Neural cell (in vitro differentiated cells): ENCODE results near the gene DPP3. TPM values are rescaled to one million over a fixed set of nuclear protein-coding genes. Genes with fewer than 3 reads are reported as not detected.

Experiments used
- H2AFZ ChIP-seq: fragments of 200-600, 300-800 bp; sonication (generic), shearing (Covaris generic); 2 replicates; pipeline ENCODE4 v1.6.0; 2014; ENCODE audit warnings: low read depth, mild to moderate bottlenecking, antibody characterized with exemption, low read length, moderate library complexity
- H3F3A ChIP-seq: fragments of 200-600 bp; shearing (Covaris generic); 2 replicates; pipeline ENCODE4 v1.6.1; 2016; ENCODE audit warnings: mild to moderate bottlenecking, moderate library complexity, mixed read lengths, antibody characterized with exemption, low read length; ENCODE audit not compliant: insufficient read depth, poor library complexity, severe bottlenecking
- H3K27ac ChIP-seq: fragments of 200-600, 300-800 bp; sonication (generic), shearing (Covaris generic); 2 replicates; pipeline ENCODE4 v1.5.1; 2014; ENCODE audit warnings: mild to moderate bottlenecking, low read length, moderate library complexity
- H3K27me3 ChIP-seq: fragments of 300-800, 200-600 bp; sonication (generic), shearing (Covaris generic); 2 replicates; pipeline ENCODE4 v1.6.0; 2014; ENCODE audit warnings: mild to moderate bottlenecking, low read depth, low read length, moderate library complexity; ENCODE audit not compliant: insufficient read depth
- H3K36me3 ChIP-seq: fragments of 300-800, 200-600 bp; sonication (generic), shearing (Covaris generic); 2 replicates; pipeline ENCODE4 v1.5.1; 2014; ENCODE audit warnings: mild to moderate bottlenecking, antibody characterized with exemption, low read length, moderate library complexity; ENCODE audit not compliant: insufficient read depth
- H3K4me2 ChIP-seq: fragments of 300-800, 200-600 bp; sonication (generic), shearing (Covaris generic); 2 replicates; pipeline ENCODE4 v1.6.0; 2014; ENCODE audit warnings: mild to moderate bottlenecking, low read length
- H3K4me3 ChIP-seq: fragments of 300-800, 200-600 bp; sonication (generic), shearing (Covaris generic); 2 replicates; pipeline ENCODE4 v1.5.1; 2014; ENCODE audit warnings: mild to moderate bottlenecking, low read length, moderate library complexity
- H3K79me2 ChIP-seq: fragments of 200-600 bp; shearing (Covaris generic); replicated peaks from 2 replicates; pipeline ENCODE4 v1.6.0; 2014; ENCODE audit warnings: mild to moderate bottlenecking, low read length, moderate library complexity; ENCODE audit not compliant: insufficient read depth
- H3K9ac ChIP-seq: fragments of 300-800, 200-600 bp; sonication (generic), shearing (Covaris generic); 2 replicates; pipeline ENCODE4 v1.6.1; 2016; ENCODE audit warnings: mild to moderate bottlenecking, low read length, mixed read lengths
- H3K9me2 ChIP-seq: fragments of 200-600 bp; shearing (Covaris generic); 2 replicates; pipeline ENCODE4 v1.6.1; 2016; ENCODE audit warnings: mild to moderate bottlenecking, low read length, mixed read lengths; ENCODE audit not compliant: insufficient read depth
- H3K9me3 ChIP-seq: fragments of 200-600, 300-800 bp; sonication (generic), shearing (Covaris generic); 2 replicates; pipeline ENCODE4 v1.6.1; 2016; ENCODE audit warnings: mild to moderate bottlenecking, mixed run types, low read length, moderate library complexity, mixed read lengths
- H4K20me1 ChIP-seq: fragments of 200-600 bp; shearing (Covaris generic); 2 replicates; pipeline ENCODE4 v1.6.1; 2016; ENCODE audit warnings: mild to moderate bottlenecking, mixed run types; ENCODE audit not compliant: insufficient read depth
- CTCF ChIP-seq: fragments of 450-650 bp; IDR thresholded peaks from 2 replicates; pipeline ENCODE4 v1.5.1; 2014; ENCODE audit warnings: antibody characterized with exemption, mild to moderate bottlenecking, moderate library complexity; ENCODE audit not compliant: poor library complexity, severe bottlenecking
- EP300 ChIP-seq: fragments of 450-650 bp; conservative IDR thresholded peaks from 2 replicates; pipeline ENCODE4 v1.6.1; 2014; ENCODE audit warnings: antibody characterized with exemption, mild to moderate bottlenecking, moderate library complexity; ENCODE audit not compliant: poor library complexity, severe bottlenecking
- EZH2 ChIP-seq: fragments of 200-600, 300-800 bp; shearing (Covaris generic), sonication (generic); IDR thresholded peaks from 2 replicates; pipeline ENCODE4 v1.6.1; 2014; ENCODE audit warnings: antibody characterized with exemption, low read length, borderline replicate concordance, mild to moderate bottlenecking; ENCODE audit not compliant: insufficient read depth, poor library complexity, severe bottlenecking
- MXI1 ChIP-seq: fragments of 450-650 bp; conservative IDR thresholded peaks from 2 replicates; pipeline ENCODE4 v1.6.1; 2014; ENCODE audit warnings: antibody characterized with exemption, mild to moderate bottlenecking; ENCODE audit not compliant: poor library complexity, severe bottlenecking
- POLR2AphosphoS5 ChIP-seq: IDR thresholded peaks from 2 replicates; pipeline ENCODE4 v1.6.1; 2012
- RAD21 ChIP-seq: fragments of 450-650 bp; conservative IDR thresholded peaks from 2 replicates; pipeline ENCODE4 v1.6.1; 2014; ENCODE audit warnings: antibody characterized with exemption, mild to moderate bottlenecking, moderate library complexity
- REST ChIP-seq: IDR thresholded peaks from 2 replicates; pipeline ENCODE4 v1.6.1; 2012; ENCODE audit warnings: borderline replicate concordance
- SMC3 ChIP-seq: fragments of 450-650 bp; conservative IDR thresholded peaks from 2 replicates; pipeline ENCODE4 v1.6.1; 2014; ENCODE audit warnings: antibody characterized with exemption, mild to moderate bottlenecking, moderate library complexity; ENCODE audit not compliant: poor library complexity
- TAF1 ChIP-seq: IDR thresholded peaks from 2 replicates; pipeline ENCODE4 v1.6.1; 2012; ENCODE audit warnings: low read depth
- polyA plus RNA-seq: library from polyadenylated mRNA; depleted of rRNA; stranded (reverse); fragments of >200 nt; gene quantifications from 2 replicates; pipeline ENCODE4 v1.2.3, GENCODE V29; 2014

DPP3 gene
- polyA plus RNA-seq, 1 donor from 2014 or later: 71.7 TPM

GRCh38 chr11:66454828-66455227 lies 25.4 kb upstream of the DPP3 start:
- no peaks in the 10 kb centered on the region for H3K9me2 ChIP-seq
- H3K4me3 ChIP-seq: peak overlapping the region; percentile 27
- no peak overlapping the region for H3K9ac ChIP-seq
- no peaks in the 10 kb centered on the region for H3K9me3 ChIP-seq
- H3F3A ChIP-seq: no peaks in the 10 kb centered on the region
- H3K36me3 ChIP-seq: no peaks in the 10 kb centered on the region
- H3K27me3 ChIP-seq: no peaks in the 10 kb centered on the region
- no peaks in the 10 kb centered on the region for H4K20me1 ChIP-seq
- TF ChIP-seq TAF1: no peak
- peak; percentile 17 for TF ChIP-seq EP300
- no peak for TF ChIP-seq SMC3
- no peak overlapping the region for H3K27ac ChIP-seq
- H3K4me2 ChIP-seq: no peak overlapping the region
- no peaks in the 10 kb centered on the region for H3K79me2 ChIP-seq
- H2AFZ ChIP-seq: no peak overlapping the region

GRCh38 chr11:66457826-66458225 lies 22.4 kb upstream of the DPP3 start:
- H2AFZ ChIP-seq: no peak overlapping the region
- H4K20me1 ChIP-seq: no peaks in the 10 kb centered on the region
- TF ChIP-seq EZH2: no peak
- TF ChIP-seq SMC3: no peak
- no peak for TF ChIP-seq CTCF
- no peak for TF ChIP-seq MXI1
- no peak for TF ChIP-seq EP300
- no peak for TF ChIP-seq POLR2AphosphoS5
- TF ChIP-seq REST: no peak
- no peak for TF ChIP-seq RAD21
- no peak for TF ChIP-seq TAF1

More at GRCh38 chr11:66457826-66458225, 22.4 kb upstream of the DPP3 start:
- Histone ChIP-seq H3K9me2 (no peaks in the 10 kb centered on the region), H3K27ac (no peak overlapping the region), H3K36me3 (no peaks in the 10 kb centered on the region), H3K79me2 (no peaks in the 10 kb centered on the region), H3K9me3 (no peaks in the 10 kb centered on the region), H3K9ac (no peak overlapping the region), H3K4me2 (no peak overlapping the region), H3K27me3 (no peaks in the 10 kb centered on the region), H3K4me3 (no peak overlapping the region), H3F3A (no peaks in the 10 kb centered on the region)
